CD4-positive, alpha-beta memory T cell (primary cell): Measurements from ENCODE around the gene RNF141. TPM values are rescaled to one million over a fixed set of nuclear protein-coding genes. Genes with fewer than 3 reads are reported as not detected.

Experiments used
- CTCF ChIA-PET: fragments of 350-600 bp; sonication (Branson Sonifier 250); formaldehyde crosslinking; loops from one replicate; lab custom pipeline; 2021; ENCODE audit warnings: inconsistent platforms; ENCODE audit not compliant: partially characterized antibody; lab: Charles Lee
- POLR2A ChIA-PET: fragments of 350-600 bp; sonication (Branson Sonifier 250); formaldehyde crosslinking; loops from one replicate; lab custom pipeline; 2021; ENCODE audit not compliant: partially characterized antibody; lab: Charles Lee
- DNase-seq, 5 donors: peaks; one replicate each; pipeline versions ENCODE4 v3.0.0 to v3.0.0-alpha.2; 2020 to 2022; ENCODE audit warnings: mixed read lengths in 1 of 5
- H3K27ac ChIP-seq: one replicate; pipeline ENCODE4 v1.7.0; 2013; ENCODE audit warnings: low read depth, low read length
- H3K27me3 ChIP-seq: 2 replicates; pipeline ENCODE4 v1.7.0; 2013; ENCODE audit warnings: mild to moderate bottlenecking, low read length, moderate library complexity; ENCODE audit not compliant: insufficient read depth
- H3K36me3 ChIP-seq: 2 replicates; pipeline ENCODE4 v1.7.0; 2013; ENCODE audit warnings: mild to moderate bottlenecking, low read length, moderate library complexity; ENCODE audit not compliant: insufficient read depth
- H3K4me1 ChIP-seq: 2 replicates; pipeline ENCODE4 v1.7.0; 2013; ENCODE audit warnings: mild to moderate bottlenecking, low read length, moderate library complexity; ENCODE audit not compliant: insufficient read depth
- H3K4me3 ChIP-seq, 2 donors: one replicate each; pipeline ENCODE4 v1.7.0; 2013; ENCODE audit warnings: low read length in 2 of 2, mild to moderate bottlenecking in 1 of 2
- H3K9me3 ChIP-seq, 2 donors: one replicate each; pipeline ENCODE4 v1.7.0; 2013; ENCODE audit warnings: low read length in 2 of 2, control low read depth in 1 of 2; ENCODE audit not compliant: control insufficient read depth in 1 of 2
- H3K27ac Mint-ChIP-seq, 7 donors: one replicate each; pipeline ENCODE4 v1.8.0; 2020 to 2021; ENCODE audit warnings: mixed read lengths in 7 of 7, mild to moderate bottlenecking in 6 of 7, inconsistent platforms in 3 of 7, moderate library complexity in 3 of 7
- H3K27me3 Mint-ChIP-seq, 2 donors: one replicate each; pipeline ENCODE4 v1.8.0; 2020 to 2021; ENCODE audit warnings: mixed read lengths in 2 of 2
- H3K36me3 Mint-ChIP-seq, 2 donors: one replicate each; pipeline ENCODE4 v1.8.0; 2020 to 2021; ENCODE audit warnings: mixed read lengths in 2 of 2, inconsistent platforms in 1 of 2, mild to moderate bottlenecking in 1 of 2
- H3K4me1 Mint-ChIP-seq, 4 donors: one replicate each; pipeline ENCODE4 v1.8.0; 2020 to 2021; ENCODE audit warnings: mixed read lengths in 4 of 4, mild to moderate bottlenecking in 1 of 4
- H3K4me3 Mint-ChIP-seq, 8 donors: one replicate each; pipeline ENCODE4 v1.8.0; 2020 to 2021; ENCODE audit warnings: mixed read lengths in 8 of 8, mild to moderate bottlenecking in 7 of 8, moderate library complexity in 6 of 8, inconsistent platforms in 3 of 8
- H3K9me3 Mint-ChIP-seq, 8 donors: one replicate each; pipeline ENCODE4 v1.8.0; 2020 to 2021; ENCODE audit warnings: mixed read lengths in 8 of 8, mild to moderate bottlenecking in 5 of 8, inconsistent platforms in 3 of 8, moderate library complexity in 1 of 8
- intact Hi-C: fragments of 100-400 bp; cut with micrococcal nuclease; formaldehyde crosslinking; loops from one replicate; pipeline ENCODE4 v1.15.1; 2023
- polyA plus RNA-seq, 2 donors: library from polyadenylated mRNA; unstranded; fragments of 300-500 nt; fragmentation: Illumina TruSeq; gene quantifications; one replicate each; pipeline ENCODE4 v1.2.3, GENCODE V29; 2021
- total RNA-seq, 2 experiments: library from RNA; stranded (reverse); gene quantifications; one replicate each; pipeline ENCODE4 v1.2.3, GENCODE V29; 2021

Gene RNF141
- total and polyA plus RNA-seq, 4 experiments from 2014 or later = 15.6 to 24.8 (median 17.4) TPM

DNA sequence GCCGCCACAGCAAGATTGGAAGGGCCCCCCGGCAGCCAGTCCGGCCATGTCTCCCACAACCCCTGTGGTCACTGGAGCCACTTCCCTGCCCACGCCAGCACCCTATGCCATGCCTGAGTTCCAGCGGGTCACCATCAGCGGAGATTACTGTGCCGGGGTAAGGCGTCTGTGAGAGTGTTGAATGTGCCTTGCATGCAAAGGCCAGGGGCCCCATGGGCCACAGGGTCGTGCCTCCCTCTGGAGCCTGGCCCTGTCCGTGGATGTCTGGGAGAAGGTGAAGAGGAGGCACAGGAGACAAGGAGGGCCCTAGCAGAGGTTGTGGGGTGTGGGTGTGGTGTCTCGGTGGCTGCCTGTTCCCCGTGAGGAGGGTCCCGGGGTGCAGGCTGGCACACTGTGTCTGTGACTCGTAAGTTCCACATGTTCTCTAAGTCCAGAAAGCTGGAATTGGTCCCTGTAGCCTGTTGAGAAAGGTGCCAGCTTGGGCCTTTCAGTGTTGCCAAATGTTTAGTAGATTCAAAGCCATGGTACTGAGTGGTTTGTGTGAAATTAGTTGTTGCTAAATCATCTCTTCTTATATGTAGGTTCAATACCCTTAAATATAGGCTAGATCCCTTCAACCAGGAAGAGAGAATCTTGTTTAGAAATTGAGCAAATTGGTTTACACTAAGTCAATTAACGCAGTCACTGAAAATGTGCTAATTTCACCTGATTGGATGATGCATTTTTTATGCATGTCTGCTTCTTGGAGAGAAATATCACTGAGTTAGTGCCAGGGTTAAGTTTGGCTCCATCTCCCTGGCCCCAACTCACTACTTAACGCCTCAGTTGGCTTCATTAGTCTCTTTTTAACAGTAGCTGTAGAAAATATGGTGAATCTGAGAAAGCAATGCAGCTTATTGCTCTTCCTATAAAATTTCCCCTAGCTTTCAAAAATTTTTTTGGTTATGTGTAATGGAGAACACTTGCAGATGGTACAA, 62.1 kb downstream of the RNF141 start:
- Histone ChIP-seq H3K36me3 (peaks cover 57% of the 10 kb centered on the region), H3K27me3 (no peaks in the 10 kb centered on the region), H3K9me3 (no peaks in the 10 kb centered on the region), H3K4me3 (no peak overlapping the region), H3K27ac (no peak overlapping the region), H3K4me1 (no peaks in the 10 kb centered on the region)
- DNase-seq = no peak
- H3K27me3 Mint-ChIP-seq = no peaks in the 10 kb centered on the region
- CTCF ChIA-PET = no interaction called here
- no peaks in the 10 kb centered on the region for H3K9me3 Mint-ChIP-seq
- H3K36me3 Mint-ChIP-seq = peaks cover 35 to 69% of the 10 kb centered on the region in 2 donors
- POLR2A ChIA-PET = no interaction called here
- H3K4me3 Mint-ChIP-seq = no peak overlapping the region
- intact Hi-C loops = no loop called here
- H3K27ac Mint-ChIP-seq = peak overlapping the region in 5 of 7 donors; percentile 32 to 84 (median 45)
- H3K4me1 Mint-ChIP-seq = peaks cover 15 to 33% (median 26%) of the 10 kb centered on the region in 4 donors

DNA sequence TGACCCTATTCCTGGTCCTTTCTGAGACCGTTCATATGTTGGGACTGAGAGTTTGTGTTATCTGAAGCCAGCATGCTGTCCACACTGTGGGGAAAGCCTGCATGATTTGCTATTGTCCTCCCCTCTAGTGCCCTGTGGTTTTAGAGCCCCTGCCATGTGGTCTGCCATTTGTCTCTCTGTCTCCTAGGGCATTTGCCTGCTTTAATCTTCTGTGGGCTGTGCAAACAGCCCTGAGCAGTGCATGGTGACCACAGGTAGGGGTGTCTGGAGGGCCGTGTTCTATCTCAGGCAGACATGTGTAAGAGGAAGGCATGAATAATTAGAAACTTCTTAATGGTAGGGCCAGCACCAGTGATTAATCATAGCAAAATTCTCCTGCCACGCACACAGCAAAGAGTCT, 62.9 kb downstream of the RNF141 start:
- Histone ChIP-seq H3K4me3 (no peak overlapping the region), H3K27ac (no peak overlapping the region), H3K9me3 (no peaks in the 10 kb centered on the region), H3K36me3 (peaks cover 49% of the 10 kb centered on the region), H3K27me3 (no peaks in the 10 kb centered on the region), H3K4me1 (no peaks in the 10 kb centered on the region)
- no peak for DNase-seq
- peaks cover 35 to 73% of the 10 kb centered on the region in 2 donors for H3K36me3 Mint-ChIP-seq
- H3K27me3 Mint-ChIP-seq = no peaks in the 10 kb centered on the region
- no peak overlapping the region for H3K4me3 Mint-ChIP-seq
- H3K4me1 Mint-ChIP-seq = peaks cover 19 to 39% (median 30%) of the 10 kb centered on the region in 4 donors
- no peaks in the 10 kb centered on the region for H3K9me3 Mint-ChIP-seq
- ChIA-PET CTCF (no interaction called here), POLR2A (no interaction called here)
- peak overlapping the region in 6 of 7 donors; percentile 20 to 68 (median 48) for H3K27ac Mint-ChIP-seq
- intact Hi-C loops = no loop called here

DNA sequence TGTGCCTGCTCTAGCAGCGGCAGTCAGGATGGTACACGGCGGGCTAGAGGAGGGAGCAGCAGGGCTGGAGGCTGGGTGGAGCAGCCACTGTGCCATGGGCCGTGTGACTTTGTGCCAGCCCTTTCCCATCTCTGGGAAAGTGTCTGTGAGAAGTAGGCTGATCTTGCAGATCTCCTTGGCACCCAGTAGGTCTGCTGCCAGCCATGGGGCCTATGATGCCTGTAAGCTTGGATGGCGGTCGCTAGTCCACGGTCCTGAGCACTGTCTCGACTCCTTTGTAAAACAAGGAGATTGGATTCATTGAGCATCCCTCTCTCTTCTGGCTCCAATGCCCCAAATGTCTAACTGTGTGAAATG, 63.3 kb downstream of the RNF141 start:
- H3K9me3 Mint-ChIP-seq = no peaks in the 10 kb centered on the region
- peak overlapping the region in 4 of 7 donors; percentile 11 to 90 (median 52) for H3K27ac Mint-ChIP-seq
- intact Hi-C loops = no loop called here
- peaks cover 19 to 43% (median 30%) of the 10 kb centered on the region in 4 donors for H3K4me1 Mint-ChIP-seq
- DNase-seq = no peak
- POLR2A ChIA-PET = no interaction called here
- no peak overlapping the region for H3K27ac ChIP-seq
- no peak overlapping the region for H3K4me3 ChIP-seq
- H3K9me3 ChIP-seq = no peaks in the 10 kb centered on the region
- H3K4me1 ChIP-seq = no peaks in the 10 kb centered on the region
- no peak overlapping the region for H3K4me3 Mint-ChIP-seq
- peaks cover 31 to 74% of the 10 kb centered on the region in 2 donors for H3K36me3 Mint-ChIP-seq
- no peaks in the 10 kb centered on the region for H3K27me3 Mint-ChIP-seq
- no peaks in the 10 kb centered on the region for H3K27me3 ChIP-seq
- H3K36me3 ChIP-seq = peaks cover 45% of the 10 kb centered on the region
- CTCF ChIA-PET = no interaction called here

DNA sequence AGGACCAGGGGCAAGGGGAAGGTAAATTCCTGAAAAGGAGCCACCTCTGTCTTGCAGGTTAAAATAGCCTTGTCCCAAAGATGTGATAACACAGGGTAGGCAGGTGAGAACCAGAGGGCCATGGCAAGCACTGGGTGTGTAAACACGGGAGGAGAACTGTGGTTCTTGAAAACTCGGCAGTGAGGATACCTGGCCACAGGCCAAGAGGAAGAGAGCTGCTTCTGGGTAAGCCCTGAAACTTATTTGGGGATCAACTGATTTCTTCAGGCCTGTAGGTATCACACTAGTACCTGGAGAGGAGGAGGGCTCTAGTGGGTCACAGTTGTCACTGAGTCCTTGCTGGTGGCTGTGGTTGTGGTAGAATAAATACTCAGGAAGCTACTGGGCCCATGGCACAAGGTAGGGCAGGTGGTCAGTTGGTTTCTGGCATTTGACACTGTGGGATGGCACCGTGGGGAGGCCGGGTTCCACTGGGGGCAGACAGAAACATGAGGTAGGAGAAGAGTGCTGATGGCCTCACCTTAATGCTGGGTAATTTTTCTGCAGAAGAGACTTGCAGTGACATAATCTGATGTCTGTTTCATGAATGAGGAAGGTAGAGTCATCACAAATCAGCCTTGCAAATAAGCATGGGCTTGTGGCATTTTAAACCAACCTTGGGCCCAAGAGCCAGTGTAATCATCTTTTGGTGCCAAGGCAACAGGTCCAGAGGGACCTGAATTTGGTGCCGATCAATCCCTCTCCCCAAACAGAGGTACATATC, 63.9 kb downstream of the RNF141 start:
- no peak for DNase-seq
- Mint-ChIP-seq H3K4me3 (no peak overlapping the region), H3K36me3 (peaks cover 29 to 72% of the 10 kb centered on the region in 2 donors), H3K27ac (peak overlapping the region; percentile 19 to 90 (median 68)), H3K9me3 (no peaks in the 10 kb centered on the region), H3K4me1 (peaks cover 19 to 46% (median 30%) of the 10 kb centered on the region in 4 donors), H3K27me3 (no peaks in the 10 kb centered on the region)
- no peaks in the 10 kb centered on the region for H3K9me3 ChIP-seq
- H3K36me3 ChIP-seq = peaks cover 39% of the 10 kb centered on the region
- CTCF ChIA-PET = interaction anchor here (1.0 to 2.0 kb wide), 3 partner anchors 18 to 64 kb away, joined by 3 to 7 read pairs (median 3); no protein-coding TSS in a partner anchor
- intact Hi-C loops = no loop called here
- H3K4me1 ChIP-seq = no peaks in the 10 kb centered on the region
- no peak overlapping the region for H3K4me3 ChIP-seq
- no peaks in the 10 kb centered on the region for H3K27me3 ChIP-seq
- POLR2A ChIA-PET = no interaction called here
- no peak overlapping the region for H3K27ac ChIP-seq

DNA sequence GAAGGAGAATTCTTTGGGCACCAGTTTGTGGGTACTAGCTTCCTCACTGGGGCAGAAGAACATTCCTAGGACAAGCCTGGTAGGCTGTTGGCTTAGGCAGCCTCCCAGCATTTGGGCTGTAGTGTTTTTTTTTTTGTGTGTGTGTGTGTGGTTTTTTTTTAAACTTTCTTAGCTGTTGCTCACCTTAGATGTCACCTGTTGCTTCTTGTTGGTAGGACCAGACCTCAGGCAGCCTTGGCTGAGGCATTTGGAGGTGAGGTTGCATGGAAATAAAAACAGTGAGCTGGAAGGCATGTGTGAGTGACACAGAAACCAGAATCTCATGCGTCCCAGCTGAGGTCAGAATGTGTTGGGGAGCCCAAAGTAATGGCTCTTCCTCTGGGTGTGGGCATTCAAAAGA, 64.6 kb downstream of the RNF141 start:
- DNase-seq = no peak
- Mint-ChIP-seq H3K9me3 (no peaks in the 10 kb centered on the region), H3K27me3 (no peaks in the 10 kb centered on the region), H3K4me3 (no peak overlapping the region), H3K27ac (peak overlapping the region; percentile 19 to 90 (median 63)), H3K36me3 (peaks cover 28 to 68% of the 10 kb centered on the region in 2 donors), H3K4me1 (peaks cover 19 to 46% (median 34%) of the 10 kb centered on the region in 4 donors)
- Histone ChIP-seq H3K4me3 (no peak overlapping the region), H3K4me1 (no peaks in the 10 kb centered on the region), H3K9me3 (no peaks in the 10 kb centered on the region), H3K36me3 (peaks cover 32% of the 10 kb centered on the region), H3K27ac (no peak overlapping the region), H3K27me3 (no peaks in the 10 kb centered on the region)
- ChIA-PET CTCF (interaction anchor here (0.9 to 2.0 kb wide), 8 partner anchors 15 to 70 kb away, joined by 3 to 7 read pairs (median 3); partner anchors contain the start of gene RNF141), POLR2A (no interaction called here)
- intact Hi-C loops = no loop called here

DNA sequence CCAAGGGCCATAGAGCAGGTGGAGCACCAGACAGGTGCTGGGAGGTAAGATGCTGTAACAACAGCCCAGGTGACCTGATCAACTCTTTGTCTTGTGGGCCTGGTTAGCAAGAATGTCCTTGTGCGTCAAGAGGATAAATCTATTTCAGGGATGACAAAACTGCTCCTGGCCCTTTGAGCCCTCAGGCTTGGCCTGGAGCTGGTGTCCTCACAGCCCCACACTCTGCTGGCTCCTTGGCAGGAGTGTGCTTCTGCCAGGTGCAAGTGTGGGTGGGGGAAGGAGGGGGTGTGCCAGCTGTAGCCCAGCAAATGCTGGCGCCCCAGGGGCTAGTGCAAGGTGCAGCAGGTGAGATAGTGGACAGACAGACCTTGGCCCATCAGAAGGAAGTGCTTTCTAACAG, 66.4 kb downstream of the RNF141 start:
- no peak for DNase-seq
- ChIA-PET CTCF (no interaction called here), POLR2A (no interaction called here)
- H3K9me3 ChIP-seq = no peaks in the 10 kb centered on the region
- H3K27ac ChIP-seq = no peak overlapping the region
- H3K27ac Mint-ChIP-seq = peak overlapping the region; percentile 5 to 75 (median 52)
- peaks cover 20 to 58% (median 35%) of the 10 kb centered on the region in 4 donors for H3K4me1 Mint-ChIP-seq
- H3K36me3 Mint-ChIP-seq = peaks cover 27 to 63% of the 10 kb centered on the region in 2 donors
- peaks cover 27% of the 10 kb centered on the region for H3K36me3 ChIP-seq
- H3K9me3 Mint-ChIP-seq = peaks cover 0 to 2% (median 0%) of the 10 kb centered on the region in 8 donors
- H3K4me3 ChIP-seq = no peak overlapping the region
- H3K4me1 ChIP-seq = no peaks in the 10 kb centered on the region
- no peaks in the 10 kb centered on the region for H3K27me3 ChIP-seq
- no peaks in the 10 kb centered on the region for H3K27me3 Mint-ChIP-seq
- no peak overlapping the region for H3K4me3 Mint-ChIP-seq
- intact Hi-C loops = no loop called here
